Stimulated activated CD4-positive, alpha-beta T cell treated with anti-CD3 and anti-CD28 coated beads, Interleukin-15, amount 100 ng/mL, for 48 hours (primary cell): Measurements from ENCODE around the gene CELF2.
A peak's percentile ranks its signal among the peaks of the same experiment; 100 is the strongest.

Experiments
- DNase-seq, 2 donors: peaks; one replicate each; pipeline ENCODE4 v3.0.0-alpha.2; 2020; ENCODE audit warnings: low read depth in 2 of 2

CELF2 gene

DNA sequence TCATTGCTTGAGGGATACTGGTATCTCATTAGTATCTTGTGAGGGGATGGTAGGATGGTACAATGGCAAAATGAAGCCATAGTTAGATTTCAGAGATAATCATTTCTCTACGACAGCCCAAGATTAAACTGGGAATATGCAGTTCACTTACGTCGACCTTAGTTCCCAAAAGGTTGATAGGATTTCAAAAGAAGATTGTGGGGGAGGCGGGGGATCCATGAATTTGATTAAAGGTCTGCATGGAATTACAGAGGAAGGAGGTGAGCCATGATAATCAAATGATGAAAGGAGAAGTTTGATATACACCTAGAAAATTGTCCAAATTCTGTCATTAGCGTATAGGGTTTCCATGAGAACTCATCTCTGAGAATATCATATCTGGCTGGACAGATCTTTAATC lies 206.6 kb downstream of the CELF2 start:
- no peak for DNase-seq

DNA sequence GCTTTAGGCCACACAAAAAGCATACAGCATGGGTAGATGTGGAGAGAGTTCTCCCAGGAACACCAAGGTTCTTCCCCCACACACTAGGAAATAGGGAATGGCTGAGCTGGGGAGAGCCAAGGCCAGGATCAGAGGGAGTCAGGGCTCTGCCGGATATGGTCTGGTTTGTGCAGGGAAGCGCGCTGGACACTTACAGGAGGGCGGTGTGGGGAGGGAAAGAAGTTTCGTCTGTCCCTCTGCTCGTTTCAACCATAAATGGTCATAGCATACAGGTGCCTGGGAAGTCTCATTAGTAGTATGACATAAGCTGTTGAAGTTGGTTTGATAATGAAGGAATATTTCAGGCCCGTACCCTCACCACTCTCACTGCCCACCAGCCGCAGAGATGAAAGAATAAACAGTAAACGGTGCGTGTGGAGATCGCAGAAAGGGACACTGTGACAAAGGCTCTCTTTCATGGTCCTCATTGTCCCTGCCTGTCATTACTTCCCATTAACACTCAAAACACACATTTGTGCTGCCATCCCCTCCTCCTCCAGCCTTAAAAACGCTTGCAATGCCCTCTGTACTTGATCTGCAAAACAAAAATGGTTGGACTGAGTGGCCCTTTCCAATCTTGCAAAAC lies 207.2 kb downstream of the CELF2 start:
- DNase-seq, result no peak

DNA sequence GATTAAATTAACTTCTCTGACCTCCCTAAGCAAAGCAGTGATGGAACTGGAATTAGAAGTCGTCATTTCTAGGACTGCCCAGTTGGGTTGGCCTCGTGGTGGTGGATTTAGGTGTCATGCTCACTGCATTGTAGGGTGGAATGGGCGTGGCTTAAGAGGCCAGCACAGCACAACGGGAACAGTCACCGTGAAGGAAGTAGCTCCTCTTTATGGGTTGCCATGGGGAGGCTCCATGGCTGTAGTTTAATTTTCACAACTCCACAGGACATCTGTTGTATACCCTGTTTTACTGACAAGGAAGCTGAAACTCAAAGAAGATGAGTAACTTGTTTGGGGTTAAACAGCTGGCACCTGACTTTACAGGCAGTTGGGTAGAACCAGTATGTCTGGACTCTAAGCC lies 208.3 kb downstream of the CELF2 start:
- peak; percentile 67 to 69 for DNase-seq

DNA sequence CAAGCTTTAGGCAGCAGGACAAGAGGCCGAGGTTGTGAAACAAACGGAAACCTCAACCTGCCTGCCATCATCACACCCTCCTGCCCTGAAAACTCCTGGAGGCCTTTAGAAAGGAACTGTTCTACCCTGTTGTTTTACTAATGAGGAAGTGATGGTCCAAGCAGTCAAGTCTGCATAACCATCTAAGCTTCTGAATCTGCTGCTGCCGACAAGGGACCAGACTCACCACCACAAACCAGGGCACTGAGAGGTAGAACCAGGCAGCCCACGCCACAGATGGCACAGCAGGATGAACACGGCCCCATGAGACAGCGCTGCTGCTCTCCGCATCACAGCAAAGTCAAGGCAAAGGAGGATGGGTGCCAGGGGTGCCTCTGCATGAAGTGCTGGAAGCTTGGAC lies 209.4 kb downstream of the CELF2 start:
- DNase-seq, result no peak

DNA sequence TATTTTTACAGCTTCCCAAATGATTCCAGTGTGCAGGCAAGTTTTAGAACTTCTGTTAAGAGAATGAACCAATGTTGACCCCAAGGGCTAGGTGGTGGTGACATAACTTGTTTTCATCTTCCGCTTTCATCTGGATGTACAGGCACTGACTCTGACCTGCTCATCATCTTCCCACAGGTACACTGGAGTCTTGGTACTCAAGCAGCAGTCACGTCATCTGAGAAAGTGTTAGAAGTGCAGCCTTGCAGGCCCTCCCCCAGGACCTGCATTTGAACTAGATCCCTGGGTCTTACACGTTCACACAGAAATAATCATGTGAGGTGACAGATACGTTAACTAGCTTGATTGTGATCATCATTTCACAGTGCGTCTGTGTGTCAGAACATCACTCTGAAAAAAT lies 212.2 kb downstream of the CELF2 start:
- no peak for DNase-seq

DNA sequence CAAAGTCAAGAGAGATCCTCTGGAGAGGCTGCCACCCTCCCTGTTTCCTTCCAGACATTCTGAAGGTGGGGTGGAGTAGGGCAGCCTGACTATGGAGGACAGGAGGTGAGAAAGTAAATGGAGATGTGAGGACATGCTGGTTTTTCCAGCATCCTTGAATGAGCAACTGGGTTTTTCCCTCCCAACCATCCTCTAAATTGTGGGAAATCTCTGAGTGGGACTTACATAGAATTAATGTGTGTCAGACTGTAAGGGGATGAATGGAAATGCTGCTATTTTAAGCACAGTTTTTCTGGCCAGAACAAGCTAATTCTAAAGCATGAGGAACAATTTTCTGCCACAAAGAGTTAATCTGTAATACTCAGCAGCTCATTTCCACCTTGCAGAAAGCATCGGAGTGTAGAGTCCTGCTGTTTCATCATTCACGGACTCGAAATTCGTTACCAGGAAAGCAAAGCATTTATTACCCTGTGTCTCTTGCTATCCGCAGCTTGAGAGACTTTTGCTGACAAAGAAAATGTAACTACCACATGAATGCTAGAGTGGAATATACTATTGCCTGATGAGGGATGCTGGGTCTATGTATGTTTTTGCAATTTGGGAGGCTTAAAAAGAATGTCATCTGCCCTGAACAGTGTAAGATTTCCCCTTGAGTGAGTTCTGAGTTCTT lies 213.0 kb downstream of the CELF2 start:
- no peak for DNase-seq

DNA sequence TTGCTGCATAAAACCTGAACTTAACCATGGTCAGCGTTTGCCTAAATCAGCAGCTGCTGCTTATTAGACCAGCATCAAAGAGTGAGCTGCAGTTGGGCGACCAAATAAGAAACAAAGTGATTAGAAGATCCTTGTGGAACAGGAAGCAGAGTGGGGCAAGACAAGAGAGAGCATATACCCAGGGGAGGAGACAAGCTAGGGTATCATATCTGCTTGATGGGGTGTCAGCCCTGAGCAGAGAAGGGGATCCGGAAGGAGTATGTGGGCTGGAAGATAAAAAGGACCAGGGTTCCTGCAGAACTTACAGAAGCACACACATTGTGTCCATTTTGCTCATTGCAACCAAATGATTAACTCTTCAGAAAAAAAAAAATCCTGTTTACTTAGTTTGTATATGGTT lies 213.6 kb downstream of the CELF2 start:
- no peak for DNase-seq

DNA sequence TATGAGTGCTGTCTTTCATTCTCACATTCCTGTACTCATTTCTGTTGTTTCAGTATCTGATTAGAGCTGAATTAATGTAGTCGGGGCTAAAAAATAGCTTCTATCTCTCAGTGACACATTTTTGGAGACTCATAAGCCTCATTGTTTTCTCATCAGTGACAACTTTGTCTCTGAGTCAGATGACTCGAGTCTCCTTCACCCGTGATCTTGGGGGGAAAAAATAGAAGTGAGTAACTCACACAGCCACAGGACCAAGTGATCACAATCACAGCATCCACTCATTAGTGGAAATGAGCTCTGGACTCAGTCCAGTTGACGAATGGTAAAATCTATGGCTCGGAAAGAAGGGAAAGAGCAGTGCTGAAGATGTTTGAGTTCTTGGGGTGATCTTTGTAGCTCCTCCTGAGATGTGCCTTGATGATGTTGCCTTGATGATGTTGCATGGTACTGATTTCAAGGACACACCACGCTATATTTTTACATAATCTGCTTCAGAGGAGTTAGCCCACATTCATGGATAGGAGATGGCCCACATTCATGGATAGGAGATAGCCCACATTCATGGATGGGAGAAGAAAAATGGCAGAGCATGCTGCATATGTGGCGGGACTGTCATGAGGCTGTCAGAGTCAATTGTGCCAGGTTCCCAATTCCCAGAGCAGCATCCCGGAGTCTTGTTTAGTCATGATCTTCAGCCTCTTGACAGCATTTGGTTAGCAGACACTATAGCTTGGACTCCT lies 214.7 kb downstream of the CELF2 start:
- DNase-seq, result no peak

DNA sequence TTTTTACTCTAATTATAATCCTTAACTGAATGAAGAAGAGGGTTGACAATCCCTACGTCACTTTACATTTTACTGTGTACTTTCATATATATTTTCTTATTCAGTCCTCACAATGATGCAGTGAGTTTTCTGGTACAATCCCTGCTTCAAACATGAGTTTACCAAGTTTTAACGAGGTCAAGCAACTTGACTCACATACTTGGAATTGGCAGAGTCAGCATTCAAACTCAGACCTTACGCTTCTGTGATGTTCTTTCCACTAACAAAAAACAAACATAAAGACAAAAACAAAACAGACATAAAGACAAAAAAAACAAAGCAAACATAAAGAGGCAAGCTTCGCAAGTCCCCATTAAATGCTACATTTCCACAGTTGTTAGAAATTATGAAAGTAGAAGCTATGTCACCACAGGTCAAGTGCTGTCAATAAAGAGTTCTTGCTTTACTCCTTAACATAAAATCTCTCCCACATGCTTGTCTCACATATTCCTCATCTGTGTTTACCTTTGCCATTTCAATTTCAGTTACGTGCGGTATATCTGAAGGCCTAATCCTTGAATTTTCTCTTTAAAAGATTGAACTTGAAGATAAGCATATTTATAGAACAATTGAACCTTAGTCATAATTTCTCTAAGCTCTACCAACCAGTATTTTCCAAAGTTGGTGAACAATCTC lies 217.3 kb downstream of the CELF2 start:
- DNase-seq, result no peak

DNA sequence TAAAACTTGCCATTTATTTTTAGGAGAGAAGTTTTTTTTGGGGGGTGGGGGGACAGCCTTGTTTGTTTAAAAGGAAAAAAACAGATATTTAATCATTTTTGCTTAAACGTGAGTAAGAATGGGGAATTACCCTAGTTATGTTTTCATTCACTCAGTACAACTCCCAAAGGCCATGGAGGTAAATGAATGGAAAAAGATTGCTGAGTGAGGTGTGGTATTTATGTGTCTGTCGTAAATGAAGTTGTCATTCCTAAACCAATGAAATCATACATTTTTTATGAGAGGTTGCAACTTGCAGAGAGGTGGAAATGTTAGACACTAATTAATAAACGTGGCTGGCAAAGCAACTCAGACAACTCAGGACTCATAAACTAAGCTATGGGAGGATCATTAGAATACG lies 218.1 kb downstream of the CELF2 start:
- no peak for DNase-seq

DNA sequence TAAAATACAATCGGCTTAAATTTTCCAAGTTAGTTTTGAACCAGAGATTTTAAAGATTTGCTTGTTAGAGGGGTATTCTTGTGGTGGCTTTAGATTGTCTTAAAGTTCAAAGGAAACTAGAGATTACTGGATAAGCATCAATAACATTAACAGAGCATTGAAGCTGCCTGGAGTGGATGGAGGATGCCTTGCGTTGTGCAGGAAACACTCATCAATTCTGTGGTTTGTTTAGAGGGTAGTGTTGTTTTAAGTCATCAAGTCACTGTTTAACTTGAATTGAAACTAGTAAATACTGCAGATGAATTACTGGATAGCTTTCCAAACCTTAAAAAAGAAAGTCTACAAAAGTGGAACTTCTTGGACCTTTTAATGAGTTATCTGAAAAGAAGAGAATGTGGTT lies 218.6 kb downstream of the CELF2 start:
- no peak for DNase-seq

DNA sequence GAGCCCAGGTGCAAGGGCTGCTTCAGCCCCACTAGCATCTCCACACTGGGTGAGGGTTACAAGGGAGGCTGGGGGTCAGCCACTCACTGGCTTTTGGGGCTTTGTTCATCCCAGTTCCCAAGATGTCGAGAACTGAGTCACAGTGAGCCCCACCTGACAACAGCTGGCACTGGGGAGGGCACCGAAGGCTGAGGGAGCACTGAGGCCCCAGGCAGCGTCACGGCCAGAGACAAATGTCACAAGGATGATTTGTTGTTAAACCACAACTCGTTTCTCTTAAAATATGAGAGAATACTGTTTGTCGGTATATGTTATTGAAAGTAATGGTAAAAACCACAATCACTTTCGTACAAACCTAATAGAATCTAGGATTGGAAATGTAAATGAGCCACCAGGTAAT lies 219.9 kb downstream of the CELF2 start:
- DNase-seq, result no peak

DNA sequence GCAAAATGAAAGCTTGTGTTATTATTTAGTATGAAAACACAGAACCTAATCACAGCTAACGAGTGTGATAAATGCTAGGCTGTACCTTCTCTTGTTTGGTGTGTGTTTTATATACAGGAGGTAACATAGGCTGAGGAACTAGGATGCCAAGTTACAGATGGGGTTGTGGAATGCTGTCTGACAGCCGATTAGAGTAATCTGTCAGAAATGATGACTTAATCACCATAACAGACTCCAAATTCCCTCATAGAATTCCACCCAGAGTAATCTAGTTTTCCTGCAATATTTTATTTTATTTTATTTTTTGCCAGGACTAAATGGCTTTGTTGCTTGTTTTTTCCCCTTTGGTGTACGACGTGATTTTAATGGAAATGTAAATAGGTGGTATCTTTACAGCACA lies 221.2 kb downstream of the CELF2 start:
- DNase-seq, result no peak

DNA sequence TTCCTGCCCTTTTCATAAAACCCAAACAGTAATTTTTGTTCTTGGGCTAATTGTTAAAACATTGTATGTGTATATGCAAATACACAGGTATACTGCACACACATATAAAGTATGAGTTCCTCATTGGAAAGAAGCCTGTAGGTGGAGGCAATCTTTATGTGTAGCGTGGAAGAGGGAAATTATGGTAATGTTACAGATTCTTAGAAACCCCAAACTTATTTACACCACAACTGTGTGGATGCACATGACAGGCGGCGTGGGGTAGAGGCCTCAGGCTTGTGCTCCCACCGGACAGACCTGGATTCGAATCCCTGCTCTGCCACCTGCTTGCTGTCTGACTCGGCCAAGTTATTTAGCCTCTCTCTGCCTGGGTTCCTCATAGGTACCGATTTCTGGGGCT lies 223.0 kb downstream of the CELF2 start:
- DNase-seq, result no peak

DNA sequence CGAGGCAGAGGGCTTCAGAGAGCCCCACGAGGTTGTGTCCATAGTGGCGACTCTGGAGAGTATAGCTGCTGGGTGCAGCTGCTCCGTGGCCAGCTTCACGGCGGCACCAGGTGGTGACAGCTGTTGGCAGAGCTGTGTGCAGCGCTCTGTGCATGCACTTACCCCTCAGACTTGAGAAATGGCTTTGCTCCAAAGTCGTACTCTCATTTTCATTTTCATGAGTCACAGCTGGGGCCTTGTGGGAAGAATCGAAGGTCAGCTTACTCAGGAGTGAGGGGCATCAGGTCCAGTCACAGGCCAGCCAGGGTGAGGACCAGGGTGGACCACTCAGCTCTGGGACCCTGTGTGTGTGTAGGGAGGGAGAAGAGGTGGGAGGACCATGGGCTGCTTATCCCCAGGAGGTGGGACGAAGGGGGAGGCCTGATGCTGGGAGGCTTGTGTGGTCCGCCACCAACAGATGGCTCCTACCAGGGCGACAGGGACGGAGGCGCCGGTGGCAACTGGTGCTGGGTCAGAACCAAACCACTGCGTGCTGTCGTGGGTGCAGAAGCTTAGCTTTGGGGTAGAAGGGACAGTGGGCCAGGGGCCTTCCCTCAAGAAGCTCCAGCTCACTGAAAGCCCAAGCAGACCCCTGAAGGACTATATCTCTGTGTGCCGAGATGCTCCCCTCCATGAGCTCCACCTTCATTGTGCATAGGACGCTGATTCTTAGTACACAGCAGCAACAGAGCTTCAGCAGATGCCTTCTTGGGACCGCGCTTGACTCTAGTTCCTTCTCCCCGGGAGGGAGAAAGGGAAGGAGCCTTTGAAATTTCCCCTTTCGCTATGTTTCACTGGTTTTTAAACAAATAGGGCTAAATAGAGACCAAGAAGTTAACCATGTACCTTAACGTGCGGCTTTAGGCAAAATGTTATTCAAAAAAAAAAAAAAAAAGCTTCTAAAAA lies 225.0 kb downstream of the CELF2 start:
- no peak for DNase-seq

DNA sequence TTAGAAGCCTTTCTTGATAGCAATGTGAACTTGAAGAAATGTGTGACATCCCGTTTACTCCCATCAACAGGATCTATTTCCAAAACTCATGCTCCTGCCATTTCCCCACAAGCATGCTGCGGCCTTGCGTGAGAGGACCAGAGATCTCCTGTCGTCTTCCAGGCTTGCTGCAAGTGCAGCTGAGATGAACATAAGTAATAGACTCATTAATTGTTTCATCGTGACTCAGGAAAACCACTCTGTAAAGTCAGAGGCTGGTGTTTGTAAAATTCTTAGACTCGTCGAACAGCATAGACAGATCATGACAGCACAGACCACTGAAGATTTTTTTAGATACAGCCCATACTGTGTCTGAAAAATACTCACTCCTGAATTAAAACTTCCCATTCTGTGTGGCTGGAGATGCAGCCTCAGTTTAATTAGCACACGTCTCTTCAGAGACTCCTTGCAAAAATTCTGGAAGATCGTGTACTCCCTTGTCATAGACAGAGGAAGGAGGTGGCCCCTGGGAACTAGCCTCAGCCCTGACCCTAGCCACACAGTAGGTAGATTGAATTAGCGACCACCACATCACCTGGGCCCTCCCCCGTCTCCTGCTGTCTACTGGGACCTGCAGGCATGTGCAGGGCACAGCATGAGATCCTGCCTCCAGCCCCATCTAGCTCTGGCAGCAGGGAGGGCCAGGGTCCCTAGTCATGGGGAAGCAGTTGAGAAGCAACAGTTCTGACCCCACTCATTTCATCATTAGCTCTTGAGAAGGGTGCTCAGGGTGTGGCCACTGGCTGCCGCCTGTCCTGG lies 226.0 kb downstream of the CELF2 start:
- DNase-seq, result no peak

DNA sequence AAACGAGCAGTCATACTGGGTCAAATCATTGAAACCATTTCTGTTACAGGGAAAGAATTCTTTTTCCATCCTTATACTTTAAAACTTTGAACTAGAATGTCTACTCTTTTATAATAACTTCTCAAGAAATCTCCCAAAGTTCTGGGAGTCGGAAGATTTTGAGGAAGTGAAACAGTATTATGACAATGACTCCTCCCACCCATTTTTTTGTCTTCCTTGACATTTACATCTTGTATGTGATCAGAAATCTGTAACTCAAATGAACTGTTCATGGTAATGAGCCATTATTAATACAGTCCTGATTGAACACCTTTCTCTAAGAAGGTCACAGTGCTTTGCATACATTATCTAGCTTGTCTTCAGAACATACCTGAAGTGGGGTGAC lies 227.4 kb downstream of the CELF2 start:
- DNase-seq, result no peak

DNA sequence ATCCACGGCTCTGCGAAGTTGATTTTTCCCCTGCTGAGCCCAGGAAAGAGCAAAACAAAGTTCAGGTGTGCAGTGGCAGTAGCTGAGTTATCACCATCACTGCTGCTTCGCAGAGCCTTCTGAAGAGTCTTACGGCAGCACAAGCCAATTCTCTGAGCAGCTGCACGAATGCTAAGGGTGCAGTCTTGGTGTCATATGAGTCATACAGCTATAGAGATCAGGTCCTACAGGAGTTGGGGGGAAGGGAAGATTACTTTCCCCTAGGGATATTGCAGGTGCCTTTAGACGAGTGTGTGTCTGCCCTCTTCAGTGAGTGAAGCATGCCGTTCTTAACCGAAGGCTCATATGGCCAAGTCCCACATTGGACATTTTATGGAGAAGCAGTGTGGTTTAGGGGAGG lies 227.8 kb downstream of the CELF2 start:
- no peak for DNase-seq

DNA sequence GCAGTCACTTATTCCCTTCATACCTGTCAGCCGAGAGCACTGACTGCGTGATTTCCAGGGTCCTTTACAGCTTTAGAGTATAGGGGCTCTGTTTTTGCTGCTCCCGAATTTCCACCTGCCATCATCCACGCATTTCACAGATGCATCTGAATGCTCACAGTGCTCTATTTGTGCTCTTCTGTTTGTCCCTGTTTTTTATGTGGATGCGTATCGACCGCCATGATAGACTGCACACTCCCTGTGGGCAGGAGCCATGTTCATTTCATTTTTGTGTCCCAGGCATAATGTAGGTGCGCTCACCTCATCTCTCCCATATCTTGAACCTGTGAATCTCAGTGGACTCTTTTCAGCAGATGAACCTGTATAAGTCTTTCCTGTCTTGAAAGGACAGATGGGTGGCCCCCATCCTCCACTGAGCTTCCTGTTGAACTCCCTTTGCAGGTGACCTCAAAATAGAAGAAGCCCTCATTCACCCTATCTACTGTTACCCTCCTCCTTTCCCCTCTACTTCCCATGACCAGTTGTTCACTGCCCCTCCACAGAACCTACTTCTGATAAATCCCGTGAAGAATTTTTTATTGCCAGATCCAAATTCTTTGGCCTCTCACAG lies 228.4 kb downstream of the CELF2 start:
- DNase-seq, result no peak

DNA sequence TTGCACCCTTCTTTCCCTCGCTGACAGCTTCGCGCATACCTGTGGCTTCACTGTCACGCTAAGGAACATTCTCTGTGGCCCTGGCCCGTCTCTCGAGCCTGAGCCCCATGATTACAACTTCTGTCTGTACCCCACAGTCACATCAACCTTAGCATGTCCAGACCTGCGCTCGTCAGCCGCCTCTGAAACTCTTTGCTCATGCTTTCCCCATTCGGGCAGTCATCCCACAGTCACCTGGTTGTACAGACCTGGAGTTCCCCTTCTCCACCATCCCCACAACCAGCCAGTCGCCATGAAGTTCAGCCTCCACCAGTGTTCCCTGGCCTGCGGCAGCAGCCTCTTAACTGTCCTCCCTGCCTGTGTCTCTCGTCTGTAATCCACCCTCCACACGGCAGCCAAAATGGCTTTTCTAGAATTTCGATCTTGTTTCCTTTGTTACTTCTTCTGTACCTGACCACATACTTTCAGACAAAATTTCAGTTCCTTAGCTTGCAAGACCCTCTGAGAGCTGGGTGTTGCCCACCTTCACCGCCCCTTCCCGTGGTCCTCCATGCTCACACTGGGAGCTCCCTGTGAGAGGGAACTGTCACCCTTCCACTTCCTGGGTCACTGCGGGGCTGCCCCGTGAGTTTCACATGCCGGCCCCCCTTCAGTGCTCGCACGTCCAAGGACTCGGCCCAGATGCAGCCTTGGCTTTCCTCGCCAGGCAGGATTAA lies 229.2 kb downstream of the CELF2 start:
- no peak for DNase-seq
